ENCODE measurements around the gene RFX8. TPM values are rescaled to one million over a fixed set of nuclear protein-coding genes. Genes with fewer than 3 reads are reported as not detected.

The RFX8 gene
- total and polyA plus RNA-seq, 2 of the 8 experiments (the other 6 are each of a cell fraction or from before 2014, with no cell fraction given): 0.60 to 0.97 TPM

DNA sequence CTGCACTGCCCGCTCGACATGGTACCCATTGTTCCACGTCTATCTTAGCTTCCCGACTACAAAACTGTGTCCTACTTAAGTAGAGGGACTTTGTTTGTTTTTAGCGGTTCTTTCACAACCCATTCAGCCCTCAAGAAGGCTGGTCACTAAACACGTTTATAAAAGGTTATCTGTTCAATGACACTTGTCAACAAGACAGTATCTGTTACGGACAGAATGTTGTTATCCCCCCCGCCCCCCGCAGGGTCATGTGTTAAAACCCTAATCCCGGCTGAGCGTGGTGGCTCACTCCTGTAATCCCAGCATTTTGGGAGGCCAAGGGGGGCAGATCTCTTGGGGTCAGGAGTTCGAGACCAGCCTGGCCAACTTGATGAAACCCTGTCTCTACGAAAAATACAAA lies 47.2 kb downstream of the RFX8 start (continued):
- no peak for TF ChIP-seq GTF2F1 (IDR thresholded peaks at IDR 0.05; ENCODE audit: borderline replicate concordance, low read depth, low read length)
- no peak for TF ChIP-seq E2F6 (IDR thresholded peaks at IDR 0.05)
- no peak for TF ChIP-seq TBP (IDR thresholded peaks at IDR 0.05; ENCODE audit: low read depth, low read length)
- no peak for TF ChIP-seq BRCA1 (IDR thresholded peaks at IDR 0.05; ENCODE audit: low read depth, low read length)

All from H1 (cell line).